ENCODE results near the gene EIPR1.

EIPR1 gene

DNA sequence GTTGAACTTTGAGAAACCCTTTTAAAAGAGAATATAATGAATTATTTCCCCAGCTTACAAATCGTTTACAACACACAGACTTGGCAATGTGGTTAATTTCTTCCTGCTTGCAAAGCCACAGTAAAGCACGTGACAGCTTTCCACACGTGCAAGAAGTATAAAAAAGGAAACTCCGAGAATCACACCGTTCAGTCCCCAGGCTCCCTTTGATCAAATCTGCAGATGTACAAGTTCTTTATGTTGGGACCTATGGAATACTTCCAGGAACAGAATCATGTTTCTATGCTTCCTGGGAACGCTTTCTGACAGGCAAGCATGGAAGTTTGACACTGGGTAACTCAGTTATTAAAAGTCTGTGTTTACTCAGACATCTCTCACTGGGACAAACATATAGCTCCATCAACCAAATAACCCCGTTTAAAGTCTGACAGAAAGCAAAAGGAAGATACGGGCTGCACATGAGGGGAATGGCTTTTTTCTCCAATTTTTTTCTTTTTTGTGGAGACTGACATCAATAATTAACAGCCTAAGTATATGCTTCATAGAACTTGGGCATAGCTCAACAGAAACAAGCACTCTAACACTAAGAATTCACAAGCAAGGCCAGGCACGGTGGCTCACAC lies 134.8 kb downstream of the EIPR1 start:
- DNase-seq (ENCODE audit: low read depth), result no peak
- no peak overlapping the region for H3K4me3 ChIP-seq (ENCODE audit: low read length)
- TF ChIP-seq, protein P1, sequence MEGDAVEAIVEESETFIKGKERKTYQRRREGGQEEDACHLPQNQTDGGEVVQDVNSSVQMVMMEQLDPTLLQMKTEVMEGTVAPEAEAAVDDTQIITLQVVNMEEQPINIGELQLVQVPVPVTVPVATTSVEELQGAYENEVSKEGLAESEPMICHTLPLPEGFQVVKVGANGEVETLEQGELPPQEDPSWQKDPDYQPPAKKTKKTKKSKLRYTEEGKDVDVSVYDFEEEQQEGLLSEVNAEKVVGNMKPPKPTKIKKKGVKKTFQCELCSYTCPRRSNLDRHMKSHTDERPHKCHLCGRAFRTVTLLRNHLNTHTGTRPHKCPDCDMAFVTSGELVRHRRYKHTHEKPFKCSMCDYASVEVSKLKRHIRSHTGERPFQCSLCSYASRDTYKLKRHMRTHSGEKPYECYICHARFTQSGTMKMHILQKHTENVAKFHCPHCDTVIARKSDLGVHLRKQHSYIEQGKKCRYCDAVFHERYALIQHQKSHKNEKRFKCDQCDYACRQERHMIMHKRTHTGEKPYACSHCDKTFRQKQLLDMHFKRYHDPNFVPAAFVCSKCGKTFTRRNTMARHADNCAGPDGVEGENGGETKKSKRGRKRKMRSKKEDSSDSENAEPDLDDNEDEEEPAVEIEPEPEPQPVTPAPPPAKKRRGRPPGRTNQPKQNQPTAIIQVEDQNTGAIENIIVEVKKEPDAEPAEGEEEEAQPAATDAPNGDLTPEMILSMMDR (conservative IDR thresholded peaks at IDR 0.05; ENCODE audit: low read depth, low read length), result no peak

- TF ChIP-seq, protein P1 (conservative IDR thresholded peaks at IDR 0.05; ENCODE audit: low read depth, low read length), result no peak
- DNase-seq (ENCODE audit: low read depth), result no peak
- H3K4me3 ChIP-seq (ENCODE audit: low read length), result no peak overlapping the region
These were observed 135.5 kb downstream of the EIPR1 start for GRCh38 chr2:3241971-3242746.

DNA sequence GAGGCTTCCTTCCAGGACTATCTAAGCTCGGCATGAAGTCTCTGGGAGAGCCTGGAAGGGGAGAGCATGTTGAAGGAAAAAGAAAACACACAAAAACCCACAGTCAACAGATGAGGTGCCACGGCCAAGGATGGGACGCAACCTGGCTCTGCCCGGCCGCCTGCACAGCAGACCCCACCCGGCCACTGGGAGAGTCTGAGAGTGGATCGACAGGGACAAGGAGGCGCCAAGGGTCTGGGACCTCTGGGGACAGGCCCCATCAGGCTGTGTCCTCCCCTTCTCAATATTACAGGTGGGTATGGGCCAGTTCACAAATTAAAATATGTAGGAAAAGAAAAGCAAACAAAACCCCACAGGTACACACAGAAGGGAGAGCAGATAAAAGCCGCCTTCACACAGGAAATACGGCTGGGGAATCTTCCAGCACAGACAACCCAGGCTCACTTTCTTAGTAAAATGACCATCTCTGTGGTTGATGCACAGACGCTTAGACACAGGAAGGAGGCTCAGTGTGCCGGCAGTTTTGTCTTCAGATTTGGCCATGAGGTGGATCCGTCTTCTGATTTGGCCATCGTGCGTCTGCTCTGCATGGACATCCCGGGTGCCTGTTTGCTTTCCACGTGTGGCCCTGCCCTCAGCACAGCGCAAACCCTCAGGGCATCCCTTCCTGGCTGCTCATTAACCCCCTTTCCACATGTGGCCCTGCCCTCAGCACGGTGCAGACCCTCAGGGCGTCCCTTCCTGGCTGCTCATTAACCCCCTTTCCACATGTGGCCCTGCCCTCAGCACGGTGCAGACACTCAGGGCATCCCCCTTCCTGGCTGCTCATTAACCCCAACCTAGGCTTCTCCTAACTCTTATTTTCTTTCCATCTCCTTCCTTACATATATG lies 138.4 kb downstream of the EIPR1 start:
- H3K4me3 ChIP-seq (ENCODE audit: low read length), result no peak overlapping the region
- TF ChIP-seq, protein P1 (conservative IDR thresholded peaks at IDR 0.05; ENCODE audit: low read depth, low read length), result no peak
- DNase-seq (ENCODE audit: low read depth), result no peak

DNA sequence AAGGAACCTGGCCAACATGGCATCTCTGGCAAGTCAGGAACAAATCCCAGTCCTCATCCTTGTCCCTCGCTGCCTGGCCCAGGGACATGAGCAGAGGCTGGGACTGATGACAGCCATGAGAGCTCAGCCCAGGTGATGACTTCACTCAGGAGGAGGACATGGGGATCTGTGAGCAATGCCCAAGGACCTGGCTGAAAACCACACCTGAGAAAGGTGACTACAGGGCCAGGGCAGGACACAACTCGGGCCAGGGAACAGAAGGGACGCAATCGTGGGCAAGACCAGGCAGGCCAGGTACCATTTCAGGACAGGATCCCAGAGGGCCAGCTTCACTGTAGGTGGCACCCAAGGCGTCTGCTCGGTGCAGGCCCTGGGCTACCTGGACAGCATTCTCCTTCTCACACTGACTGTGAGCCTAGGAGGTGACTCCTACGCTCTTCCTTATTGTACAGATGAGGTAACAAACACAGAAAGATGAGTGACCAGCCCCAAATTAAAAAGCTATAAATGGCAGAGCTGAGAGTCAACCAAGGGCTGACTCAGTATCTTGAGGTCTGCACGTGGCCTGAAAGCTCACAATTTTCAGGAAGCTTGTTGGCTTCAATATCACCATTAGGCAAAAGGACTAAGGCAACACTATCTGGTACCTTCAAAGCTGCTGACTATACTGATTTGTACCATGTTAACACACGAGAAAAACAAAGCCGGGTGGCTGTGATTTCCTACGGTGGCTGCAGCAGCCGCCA lies 141.1 kb downstream of the EIPR1 start:
- no peak for DNase-seq (ENCODE audit: low read depth)
- TF ChIP-seq, protein P1 (conservative IDR thresholded peaks at IDR 0.05; ENCODE audit: low read depth, low read length), result no peak
- no peak overlapping the region for H3K4me3 ChIP-seq (ENCODE audit: low read length)

DNA sequence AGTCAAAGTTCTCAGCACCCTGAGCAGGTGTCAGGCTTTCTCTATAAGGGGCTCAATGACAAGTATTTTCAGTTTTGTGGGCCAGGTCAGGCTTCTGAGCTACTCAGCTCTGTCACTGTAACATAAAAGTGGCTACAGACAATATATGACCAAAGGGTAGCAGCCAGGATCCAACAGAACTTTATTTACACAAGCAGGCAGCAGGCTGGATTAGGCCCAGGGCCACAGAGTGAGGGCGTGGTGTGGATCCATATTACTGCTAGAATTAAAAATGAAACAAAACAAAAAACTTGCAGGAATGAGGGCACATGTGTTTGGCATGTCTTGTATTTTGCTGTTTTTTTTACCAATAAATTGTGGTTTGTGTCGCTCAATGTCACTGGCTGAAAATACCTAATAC lies 143.7 kb downstream of the EIPR1 start:
- no peak overlapping the region for H3K4me3 ChIP-seq (ENCODE audit: low read length)
- TF ChIP-seq, protein P1 (conservative IDR thresholded peaks at IDR 0.05; ENCODE audit: low read depth, low read length), result no peak
- DNase-seq (ENCODE audit: low read depth), result no peak

DNA sequence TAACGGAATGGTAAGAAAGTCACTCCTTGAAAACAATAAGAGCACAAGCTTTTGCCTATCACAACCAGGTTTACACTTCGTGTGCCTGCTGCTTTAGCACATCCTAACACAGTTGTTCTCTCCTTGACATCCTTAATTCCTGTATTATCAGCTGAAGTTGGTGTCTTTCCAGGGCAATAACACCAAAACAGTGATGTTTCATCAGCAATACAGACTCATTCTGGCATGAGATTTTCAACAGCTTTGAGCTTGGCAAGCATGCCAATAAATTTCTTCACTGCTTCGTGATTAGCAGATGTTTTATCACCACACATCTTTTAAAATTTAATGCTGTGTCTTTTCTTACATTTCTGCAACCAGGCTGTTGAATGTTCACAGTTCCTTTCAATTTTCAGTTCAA lies 148.4 kb downstream of the EIPR1 start:
- no peak for DNase-seq (ENCODE audit: low read depth)
- H3K4me3 ChIP-seq (ENCODE audit: low read length), result no peak overlapping the region
- TF ChIP-seq, protein P1 (conservative IDR thresholded peaks at IDR 0.05; ENCODE audit: low read depth, low read length), result no peak

All from retinal pigment epithelial cell (primary cell).